Activated T-cell treated with anti-CD3 and anti-CD28 coated beads, Interleukin-2, amount 50 U/mL, for 1 hour (primary cell): ENCODE data around the gene CPE.
"Not testable (repeated sequence)": the region's sequence is repeated elsewhere in the genome, so short reads cannot be mapped to it uniquely, and the experiment has no call there.

Experiments used
- DNase-seq: peaks from one replicate; pipeline ENCODE4 v3.0.0-alpha.2; 2020

The CPE gene

DNA sequence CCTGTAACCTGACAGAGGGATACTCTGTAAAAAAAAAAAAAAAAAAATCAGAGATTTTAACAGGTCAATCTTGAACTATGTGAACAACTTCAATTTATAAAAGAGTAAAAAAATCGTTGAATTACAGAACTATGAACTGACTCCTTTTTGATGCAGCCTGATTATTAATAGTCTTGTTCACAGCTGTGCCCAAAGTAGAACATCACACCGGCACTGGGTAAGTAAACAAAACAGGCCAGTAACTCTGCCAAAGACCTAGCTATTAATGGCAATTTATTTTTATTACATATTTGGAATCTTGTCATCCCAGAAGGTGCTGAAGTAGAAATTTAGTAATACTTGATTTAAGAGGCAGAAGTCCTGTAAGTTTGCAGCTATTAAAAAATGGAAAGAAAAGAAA, 31.4 kb downstream of the CPE start:
- DNase-seq, result no peak

DNA sequence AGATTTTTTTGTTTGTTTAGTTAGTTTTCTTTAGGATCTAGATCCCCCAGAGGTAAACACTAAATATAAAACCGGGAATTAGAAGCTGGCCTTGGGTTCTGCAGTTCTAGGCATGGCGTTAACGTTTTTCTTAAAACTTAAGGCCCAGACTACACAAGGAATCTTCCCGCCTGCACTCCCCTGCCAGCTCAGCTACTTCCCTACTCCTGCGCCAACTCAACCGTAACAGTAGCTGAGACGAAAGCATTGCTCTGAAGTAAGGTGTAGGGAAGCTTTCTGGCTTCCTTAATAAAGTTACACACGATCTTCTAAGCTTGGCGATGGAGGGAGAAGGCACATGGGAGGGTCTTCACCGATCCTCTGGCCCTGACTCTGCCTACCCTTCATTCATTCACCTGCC, 37.1 kb downstream of the CPE start:
- DNase-seq, result no peak

DNA sequence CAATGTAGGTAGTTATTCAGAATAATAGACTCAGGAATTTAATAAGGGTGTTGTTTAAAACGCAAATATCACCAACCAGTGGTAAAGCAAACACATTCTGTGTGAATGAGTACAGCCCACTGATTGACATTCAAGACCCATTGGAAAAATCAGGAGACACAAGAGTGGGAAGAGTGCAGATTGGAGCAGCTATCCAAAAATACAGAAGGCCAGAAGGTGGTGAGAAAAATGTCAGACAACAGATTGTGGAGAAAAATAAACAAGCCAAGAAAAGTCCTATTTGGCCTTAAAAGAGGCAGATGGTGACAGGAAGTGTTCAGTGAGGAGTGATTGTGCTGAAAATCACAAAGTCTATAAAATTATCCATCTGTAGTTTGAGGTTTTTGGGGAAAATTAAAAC, 39.3 kb downstream of the CPE start:
- no peak for DNase-seq

DNA sequence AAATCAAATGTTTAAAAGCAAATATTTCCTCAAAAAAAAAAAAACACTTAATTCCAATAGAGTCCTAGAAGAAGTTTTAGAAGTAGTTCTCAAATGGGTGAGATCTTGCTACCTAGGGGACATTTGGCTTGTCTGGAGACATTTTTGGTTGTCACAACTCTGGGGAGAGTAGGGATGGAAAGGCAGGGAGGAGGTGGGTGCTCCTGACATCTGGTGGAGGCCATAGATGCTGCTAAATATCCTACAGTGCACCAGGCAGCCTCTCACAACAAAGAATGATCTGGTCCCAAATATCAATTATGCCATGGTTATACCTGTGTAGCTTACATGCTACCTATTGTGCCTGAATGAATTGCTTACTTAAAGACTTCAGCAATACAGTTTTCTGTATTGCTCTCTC, 46.8 kb downstream of the CPE start:
- no peak for DNase-seq

DNA sequence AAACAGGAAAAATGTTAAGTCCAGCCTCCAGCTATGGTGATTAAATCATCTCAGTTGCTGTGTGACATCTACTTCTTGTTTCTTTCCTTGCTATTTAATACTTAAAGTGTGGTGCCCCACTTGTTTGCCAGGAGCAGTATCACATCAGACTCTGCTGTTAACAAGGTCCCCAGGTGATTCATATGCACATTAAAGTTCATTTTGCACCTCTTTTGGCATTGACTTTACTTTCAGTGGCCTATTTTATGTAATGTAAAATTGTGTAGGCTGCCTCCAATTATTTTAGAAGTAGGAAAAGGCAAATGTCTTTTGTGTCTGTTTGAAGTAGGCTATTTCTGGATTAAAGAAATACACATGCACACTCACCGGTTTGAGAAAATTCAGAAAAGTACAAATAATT, 47.5 kb downstream of the CPE start:
- no peak for DNase-seq

DNA sequence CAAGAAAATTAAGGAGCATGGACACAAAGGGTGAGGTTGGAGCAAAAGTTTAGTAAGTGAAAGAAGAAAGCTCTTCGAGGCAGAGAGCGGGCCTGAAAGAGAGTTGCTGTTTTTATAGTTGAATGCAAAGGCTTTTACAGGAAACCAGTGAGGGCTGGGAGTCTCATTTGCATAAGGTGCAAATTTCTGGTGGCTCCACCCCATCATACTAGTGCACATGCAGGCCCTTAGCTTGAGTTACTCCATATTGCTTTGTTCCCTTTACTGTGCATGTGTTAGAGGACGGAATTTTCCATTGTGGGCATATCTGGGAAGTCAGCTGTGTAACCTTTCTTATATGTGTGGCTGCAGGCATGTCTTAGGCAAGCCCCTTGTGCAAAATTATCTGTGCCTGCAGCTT, 48.0 kb downstream of the CPE start:
- DNase-seq, result no peak

DNA sequence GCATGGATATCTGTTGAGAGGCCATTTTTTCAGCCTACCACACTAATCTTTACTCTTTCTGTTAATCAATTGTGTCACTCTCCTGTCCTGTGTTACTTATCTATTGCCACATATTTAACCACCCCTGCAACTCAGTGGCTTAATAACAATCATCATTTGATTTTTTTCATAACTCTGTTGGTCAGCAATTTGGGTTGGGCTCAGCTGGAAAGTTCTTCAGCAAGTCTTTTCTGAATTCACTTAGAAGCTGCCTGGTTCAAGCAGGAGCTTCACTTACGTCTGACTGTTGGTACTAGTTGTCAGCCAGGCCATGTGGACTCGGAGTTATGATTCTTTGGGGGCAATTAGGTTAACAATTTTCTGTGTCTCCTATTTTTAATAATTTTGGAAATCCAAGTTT, 50.1 kb downstream of the CPE start:
- DNase-seq, result no peak

DNA sequence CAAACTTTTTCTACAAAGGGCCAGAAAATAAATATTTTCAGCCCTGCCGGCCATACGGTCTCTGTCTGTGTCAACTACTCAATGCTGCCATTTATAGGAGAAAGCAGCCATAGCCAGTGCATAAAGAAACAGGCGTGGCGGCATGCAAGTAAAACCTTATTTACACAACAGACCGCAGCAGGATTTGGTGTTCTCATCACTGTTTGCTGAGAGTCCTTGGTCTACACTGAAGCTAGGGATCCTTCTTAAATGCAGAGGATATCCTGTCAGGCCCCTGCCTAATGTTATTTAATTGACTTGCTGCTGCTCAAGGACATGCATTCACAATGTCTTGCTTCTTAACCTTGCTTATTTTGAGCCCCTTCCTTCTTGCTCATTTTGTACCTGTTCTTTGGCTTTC, 54.7 kb downstream of the CPE start:
- no peak for DNase-seq

DNA sequence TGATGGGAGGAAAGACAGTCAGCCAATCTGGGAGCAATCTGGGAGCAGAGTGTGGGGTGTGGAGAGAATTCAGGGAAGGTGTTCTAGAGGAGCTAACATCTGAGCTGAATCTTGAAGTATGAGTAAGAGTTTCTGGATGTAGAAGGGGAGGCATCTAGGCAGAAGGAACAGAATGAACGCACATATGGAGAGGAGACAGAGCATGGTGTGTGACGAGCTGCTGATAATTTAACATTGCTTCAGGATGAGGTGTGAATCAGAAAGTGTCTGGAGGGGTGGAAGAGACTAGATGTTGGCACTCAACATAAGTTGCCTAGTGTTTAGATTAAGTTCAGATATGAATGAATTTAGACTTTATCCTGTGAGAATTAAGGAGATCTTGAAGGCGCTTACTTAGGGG, 58.9 kb downstream of the CPE start:
- no peak for DNase-seq

DNA sequence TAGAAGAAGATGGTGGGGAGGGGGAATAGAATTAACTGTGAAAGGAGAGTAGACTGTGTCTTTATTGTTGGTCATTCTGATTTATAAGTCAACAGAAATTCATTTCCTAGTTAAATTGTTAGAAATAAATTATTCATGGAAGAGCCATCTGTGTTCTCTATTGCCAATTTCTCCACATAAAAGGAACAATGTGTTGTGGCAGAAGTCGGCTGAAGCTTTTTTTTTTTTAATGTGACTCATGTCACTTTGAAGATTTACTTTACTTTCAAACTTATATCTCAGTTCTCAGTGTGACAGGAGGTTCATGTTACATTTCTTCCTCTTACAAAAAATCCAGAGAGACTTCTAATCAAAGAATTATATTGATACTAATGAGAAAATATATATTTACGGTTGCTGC, 60.5 kb downstream of the CPE start:
- no peak for DNase-seq

DNA sequence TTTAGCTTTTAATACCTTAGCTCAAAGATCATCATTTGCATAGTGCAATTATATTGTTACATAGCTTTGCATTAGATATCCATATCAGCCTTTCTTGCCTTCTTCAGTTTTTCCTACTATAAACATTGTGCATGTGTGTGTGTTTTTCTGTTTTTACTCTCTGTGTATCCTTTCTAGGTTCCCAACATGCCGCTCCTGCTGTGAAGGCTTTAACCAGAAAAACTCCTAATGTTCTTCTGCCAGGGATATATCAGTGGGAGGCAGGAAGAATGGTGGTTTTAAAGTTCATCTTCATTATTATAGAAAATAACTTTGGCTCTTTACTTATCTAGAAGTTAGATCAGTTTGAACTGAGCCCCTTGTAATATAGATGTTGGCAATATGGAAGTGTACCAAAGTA, 61.2 kb downstream of the CPE start:
- no peak for DNase-seq

DNA sequence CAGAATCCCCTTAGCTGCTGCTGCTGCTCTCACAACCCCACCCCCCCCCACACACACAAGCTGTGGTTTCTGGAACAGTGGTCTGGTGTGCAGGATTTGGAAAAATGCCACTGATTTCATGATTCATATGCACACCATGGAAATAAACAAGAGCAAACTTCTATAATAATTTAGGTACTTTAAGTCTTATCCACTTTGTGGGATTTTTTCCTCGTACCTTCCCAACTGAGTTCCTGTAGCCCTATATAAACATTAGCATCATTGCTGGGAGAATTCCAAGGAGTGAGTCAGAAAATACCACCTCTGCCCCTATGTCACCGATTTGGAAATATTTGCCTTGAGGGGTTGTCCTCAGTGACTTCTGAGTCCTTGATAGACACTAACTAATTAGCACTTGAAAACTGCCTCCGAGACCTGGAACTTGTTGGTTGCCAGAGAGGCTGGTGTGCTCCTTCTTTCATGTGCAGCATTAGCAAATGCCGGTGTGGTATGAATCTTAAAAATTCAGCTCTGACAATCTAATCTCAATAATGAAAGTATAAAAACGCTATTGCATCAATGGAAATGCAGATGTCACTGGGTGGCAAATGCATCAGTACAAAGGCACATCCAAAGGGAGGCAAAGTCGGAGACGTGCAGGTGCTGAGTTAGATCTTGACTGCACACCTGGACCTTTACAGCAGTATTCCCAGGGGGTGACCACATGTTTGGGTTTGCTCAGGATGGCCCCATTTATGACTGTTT, 61.8 kb downstream of the CPE start:
- DNase-seq, result no peak

DNA sequence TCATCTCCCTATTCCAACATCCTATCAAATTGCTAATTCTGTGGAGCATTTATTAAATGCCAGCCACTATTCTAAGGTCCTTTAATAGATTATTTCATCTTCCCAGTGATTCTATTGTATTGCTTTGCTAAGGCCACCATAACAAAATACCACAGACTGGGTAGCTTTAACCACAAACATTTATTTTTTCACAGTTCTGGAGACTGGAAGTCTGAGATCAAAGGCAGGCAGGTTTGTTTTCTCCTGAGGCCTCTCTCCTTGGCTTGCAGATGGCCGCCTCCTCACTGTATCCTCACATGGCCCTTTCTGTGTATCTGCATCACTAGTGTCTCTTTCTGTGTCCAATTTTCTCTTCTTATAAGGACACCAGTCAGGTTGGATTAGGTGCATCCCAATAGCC, 64.5 kb downstream of the CPE start:
- no peak for DNase-seq

DNA sequence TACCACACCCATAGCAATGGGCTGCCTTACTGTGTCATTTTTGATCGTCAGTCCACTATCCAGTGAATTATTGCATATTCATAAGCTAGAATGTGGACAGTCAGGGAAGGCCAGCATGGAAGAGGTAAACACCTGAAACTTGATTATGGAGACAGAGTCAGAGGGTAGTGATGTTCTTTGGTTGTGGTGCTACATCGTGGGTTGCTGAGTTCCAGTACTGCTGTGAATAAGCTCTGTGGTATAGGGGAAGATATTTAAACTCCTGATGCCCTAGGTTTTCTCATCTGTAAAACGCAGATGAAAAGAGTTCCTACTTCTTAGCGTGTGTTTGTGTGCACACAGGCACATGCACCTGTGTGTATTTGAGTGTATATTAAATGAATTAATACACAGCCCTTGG, 69.9 kb downstream of the CPE start:
- DNase-seq, result no peak

DNA sequence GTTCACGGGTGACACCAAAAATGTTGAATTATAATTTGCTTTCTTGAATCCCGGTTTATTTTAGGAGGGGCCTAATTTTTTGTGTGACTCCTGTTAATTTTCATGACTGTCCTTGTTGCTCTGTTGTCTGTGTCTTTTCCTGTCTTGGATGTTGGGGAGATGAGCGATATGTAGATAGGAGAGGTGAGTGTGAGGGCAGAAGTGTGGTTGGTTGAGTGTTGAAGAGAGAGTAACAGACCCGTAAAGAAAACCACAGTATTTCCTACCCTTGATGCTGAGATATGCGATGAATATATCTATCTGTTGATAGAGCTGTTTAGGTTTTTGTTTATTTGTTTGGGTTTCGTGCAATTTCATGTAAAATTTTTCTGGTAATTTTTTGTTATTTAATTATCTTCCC, 70.5 kb downstream of the CPE start:
- DNase-seq, result no peak

DNA sequence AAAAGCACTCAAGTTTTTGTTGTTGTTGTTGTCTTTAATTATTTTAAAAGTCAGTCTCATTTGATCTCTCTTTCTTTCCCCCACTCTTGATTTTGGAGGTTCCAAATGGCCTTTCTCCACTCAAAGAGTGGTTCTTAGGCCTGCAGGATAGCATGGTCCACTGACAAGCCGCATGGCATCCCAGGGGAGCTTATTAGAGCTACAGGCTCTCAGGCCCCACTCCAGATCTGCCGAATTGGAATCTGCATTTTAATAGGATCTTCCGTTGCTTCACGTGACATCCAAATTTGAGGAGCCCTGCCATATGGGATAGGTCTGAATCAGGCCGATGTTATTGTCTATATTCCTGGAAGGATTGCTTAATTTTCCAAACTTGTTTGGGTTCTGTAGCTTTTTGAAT, 72.1 kb downstream of the CPE start:
- DNase-seq, result no peak

DNA sequence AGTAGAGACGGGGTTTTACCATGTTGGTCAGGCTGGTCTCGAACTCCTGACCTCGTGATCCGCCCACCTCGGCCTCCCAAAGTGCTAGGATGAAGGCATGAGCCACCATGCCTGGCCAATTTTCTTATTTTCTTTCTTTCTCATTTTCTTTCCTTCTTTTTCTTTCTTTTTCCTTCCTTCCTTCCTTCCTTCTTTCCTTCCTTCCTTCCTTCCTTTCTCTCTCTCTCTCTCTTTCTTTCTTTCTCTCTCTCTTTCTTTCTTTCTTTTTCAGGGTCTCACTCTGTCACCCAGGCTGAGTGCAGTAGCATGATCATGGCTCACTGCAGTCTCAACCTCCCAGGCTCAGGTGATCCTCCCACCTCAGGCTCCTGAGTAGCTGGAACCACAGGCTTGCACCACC, 74.3 kb downstream of the CPE start:
- not testable (repeated sequence) for DNase-seq

DNA sequence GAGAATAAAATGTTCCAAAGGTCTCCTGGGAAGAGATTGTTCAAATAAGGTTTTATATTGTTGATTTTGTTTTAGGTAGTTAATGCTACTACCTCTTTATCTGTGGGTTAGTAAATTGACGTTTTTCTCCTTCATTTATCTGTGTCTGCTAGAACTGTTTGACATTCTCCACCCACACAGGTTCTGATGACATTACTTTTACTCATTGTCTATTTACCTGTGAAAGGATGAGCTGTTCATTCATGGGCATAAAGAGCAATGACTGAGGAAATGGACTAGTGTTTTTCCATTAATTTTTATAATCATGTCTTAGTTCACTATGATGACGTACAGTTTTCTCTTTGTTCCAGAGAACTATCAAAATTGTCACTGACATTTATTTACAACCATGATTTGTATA, 75.6 kb downstream of the CPE start:
- DNase-seq, result no peak

DNA sequence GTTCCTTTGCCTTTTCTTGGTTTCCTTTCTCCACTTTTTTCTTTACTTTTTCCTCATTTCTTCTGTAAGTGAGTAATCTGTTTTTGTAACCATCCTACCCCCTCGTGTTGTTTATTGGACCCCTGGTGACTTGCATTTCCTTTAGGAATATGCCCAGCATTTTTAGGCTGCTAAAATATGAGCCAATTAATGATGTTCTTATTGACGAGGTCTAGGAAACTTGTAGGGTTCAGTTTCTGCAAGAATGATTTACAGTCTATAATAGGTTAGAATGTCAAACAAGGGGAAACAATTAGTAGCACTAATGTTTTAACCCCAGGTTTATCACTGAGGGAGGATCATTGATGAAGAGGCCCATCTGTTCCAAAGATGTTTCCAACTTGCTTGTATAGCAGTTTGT, 79.0 kb downstream of the CPE start:
- no peak for DNase-seq

DNA sequence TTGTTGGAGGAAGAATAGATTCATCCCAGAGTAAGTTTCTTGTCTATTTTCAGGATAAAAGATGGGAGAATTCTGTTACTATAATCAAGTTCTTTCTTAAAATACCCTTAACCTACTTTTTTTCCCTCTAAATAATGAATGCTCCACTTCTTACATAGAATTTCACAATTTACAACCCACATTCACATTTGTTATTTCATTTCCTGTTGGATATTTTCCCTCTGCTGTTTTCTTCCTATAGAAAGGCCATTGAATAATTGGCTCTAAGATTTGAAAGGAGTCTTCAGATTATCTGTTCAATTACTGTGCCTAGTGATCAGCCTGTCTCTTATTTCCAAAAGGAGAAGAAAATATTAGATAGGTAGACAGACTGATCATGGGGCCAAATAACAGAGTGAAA, 79.7 kb downstream of the CPE start:
- DNase-seq, result no peak

DNA sequence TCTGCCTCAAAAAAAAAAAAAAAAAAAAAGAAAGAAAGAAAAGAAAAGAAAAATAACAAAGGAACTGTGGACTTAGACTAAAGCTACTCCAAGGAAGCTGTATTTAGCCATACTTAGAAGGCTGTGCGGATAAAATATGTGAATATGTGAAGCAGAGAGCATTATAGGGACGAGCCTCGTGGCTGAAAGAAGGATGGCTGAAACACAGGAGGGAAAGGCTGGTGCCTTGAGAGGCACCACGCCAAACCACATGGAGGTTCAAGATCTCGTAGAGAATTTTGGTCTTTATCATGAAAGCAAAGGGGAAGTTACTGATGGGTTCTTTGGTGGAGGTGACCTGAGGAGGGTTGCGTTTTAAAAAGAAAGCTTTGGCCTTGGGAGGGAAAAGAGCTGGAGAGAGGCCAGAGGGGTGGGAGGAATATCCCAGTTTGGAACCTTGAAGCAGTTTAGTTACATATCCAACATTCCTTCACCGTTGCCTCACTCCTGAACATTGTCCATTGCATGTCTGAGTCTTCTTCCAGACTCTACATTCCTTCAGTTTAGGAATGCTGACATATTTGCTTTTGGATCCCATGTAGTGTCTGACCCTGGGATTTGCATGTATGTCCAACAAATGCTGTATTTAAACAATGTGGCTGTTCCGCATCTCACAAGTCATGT, 82.5 kb downstream of the CPE start:
- no peak for DNase-seq

DNA sequence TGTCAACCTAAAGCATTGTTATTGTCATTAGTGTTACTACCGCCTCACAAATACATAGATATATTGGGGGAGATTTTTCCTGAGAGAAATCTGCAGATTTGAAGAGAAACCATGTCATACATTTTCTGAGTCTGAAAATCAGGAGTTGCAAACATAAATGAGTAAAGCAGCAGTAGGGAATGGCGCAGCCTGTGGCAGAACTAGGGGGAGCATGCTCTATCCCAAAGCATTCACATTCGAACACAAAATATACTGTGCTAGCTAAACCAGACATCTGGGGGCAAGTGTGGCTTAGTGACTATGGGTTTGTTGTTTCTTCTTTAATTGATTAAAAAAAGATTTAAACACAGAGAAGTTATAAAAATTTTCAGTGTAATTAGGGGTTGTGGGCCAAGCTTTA, 83.2 kb downstream of the CPE start:
- DNase-seq, result no peak

DNA sequence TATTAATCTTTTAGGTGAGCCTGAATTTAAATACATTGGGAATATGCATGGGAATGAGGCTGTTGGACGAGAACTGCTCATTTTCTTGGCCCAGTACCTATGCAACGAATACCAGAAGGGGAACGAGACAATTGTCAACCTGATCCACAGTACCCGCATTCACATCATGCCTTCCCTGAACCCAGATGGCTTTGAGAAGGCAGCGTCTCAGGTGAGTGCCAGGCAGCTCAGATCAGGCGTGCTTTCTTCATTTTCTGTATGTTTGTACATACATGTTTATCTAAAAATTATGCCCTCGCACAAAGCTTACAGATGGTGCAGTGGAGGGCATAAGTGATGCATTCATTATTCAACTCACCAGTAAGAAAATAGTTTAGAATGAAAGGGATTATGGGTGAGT, 85.6 kb downstream of the CPE start:
- DNase-seq, result no peak

DNA sequence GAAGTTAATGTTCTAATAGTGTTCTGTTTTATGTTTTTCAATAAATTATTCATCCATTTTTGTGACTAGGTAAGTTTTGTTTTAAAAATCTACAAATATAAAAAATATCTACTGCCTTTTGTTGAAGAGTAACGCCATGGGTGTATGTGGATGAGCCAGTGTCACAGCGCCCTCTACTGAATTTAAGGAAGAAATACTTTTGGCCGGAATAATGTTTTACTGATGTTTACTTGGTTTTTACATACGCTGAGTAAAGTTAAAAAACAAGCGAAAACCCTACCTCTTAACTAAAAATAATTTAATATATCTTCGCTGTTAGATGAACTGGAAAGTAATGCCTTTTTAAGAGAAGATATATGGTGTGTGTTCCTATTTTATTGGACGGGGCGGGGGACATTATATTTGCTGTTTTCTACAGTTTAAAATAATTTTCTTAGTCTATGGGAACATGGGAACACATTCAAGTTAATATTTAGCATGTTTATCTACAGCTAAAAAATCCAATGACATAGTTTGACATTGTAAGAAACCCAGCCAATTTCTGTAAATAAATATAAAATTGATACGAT, 86.1 kb downstream of the CPE start:
- DNase-seq, result no peak

DNA sequence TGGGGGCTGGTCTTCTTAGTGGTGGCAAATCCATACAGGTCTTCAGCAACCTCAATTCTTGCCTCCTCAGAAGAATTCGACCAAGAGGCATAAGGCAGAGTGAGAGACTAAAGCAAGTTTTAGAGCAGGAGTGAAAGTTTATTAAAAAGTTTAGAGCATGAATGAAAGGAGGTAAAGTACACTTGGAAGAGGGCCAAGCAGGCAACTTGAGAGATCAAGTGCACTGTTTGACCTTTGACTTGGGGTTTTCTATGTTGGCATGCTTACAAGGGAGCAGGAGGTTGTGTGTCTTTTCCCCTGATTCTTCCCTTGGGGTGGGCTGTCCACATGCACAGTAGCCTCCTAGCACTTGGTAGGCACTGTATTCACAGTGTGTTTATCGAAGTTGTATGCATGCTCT, 91.2 kb downstream of the CPE start:
- no peak for DNase-seq
